Measurements from ENCODE around the gene DNAH12.

DNA sequence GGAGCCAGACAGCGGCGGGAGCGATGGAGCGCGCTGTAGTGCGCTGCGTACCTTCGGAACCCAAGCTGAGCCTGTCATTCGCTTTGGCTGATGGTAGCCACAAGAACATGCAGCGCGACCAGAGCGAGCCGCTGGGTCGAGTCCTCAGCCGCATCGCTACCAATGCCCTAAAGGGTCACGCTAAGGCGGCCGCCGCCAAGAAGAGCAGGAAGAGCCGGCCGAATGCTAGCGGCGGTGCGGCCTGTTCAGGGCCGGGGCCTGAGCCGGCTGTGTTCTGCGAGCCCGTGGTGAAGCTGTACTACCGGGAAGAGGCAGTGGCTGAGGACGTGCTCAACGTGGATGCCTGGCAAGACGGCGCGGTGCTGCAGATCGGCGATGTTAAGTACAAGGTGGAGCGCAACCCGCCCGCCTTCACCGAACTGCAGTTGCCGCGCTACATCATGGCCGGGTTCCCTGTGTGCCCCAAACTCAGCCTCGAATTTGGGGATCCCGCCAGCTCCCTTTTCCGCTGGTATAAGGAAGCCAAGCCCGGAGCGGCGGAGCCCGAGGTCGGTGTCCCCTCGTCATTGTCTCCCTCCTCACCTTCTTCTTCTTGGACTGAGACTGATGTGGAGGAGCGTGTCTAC, 12.4 kb upstream of the DNAH12 start:
- TF ChIP-seq ZNF274 (IDR thresholded peaks at IDR 0.05; ENCODE audit: low read depth, low read length) (no peak), SUZ12 (IDR thresholded peaks at IDR 0.05; ENCODE audit: extremely low read depth, insufficient read depth, insufficient read length) (no peak)
